Peyer's patch (tissue), 4 donors: Measurements from ENCODE around the gene HDGFL2.

ENCODE experiments used
- CTCF ChIP-seq, 6 experiments: fragments of 450-650 bp in 4 of 6; fragments of 200-600 bp in 2 of 6; sonication (generic) in 1 of 6; IDR thresholded peaks; one replicate each; pipeline ENCODE4 v1.5.1; 2017 to 2019; ENCODE audit warnings: antibody characterized with exemption in 6 of 6, mild to moderate bottlenecking in 3 of 6, moderate library complexity in 1 of 6
- POLR2A ChIP-seq, 2 donors: fragments of 450-650 bp; IDR thresholded peaks; one replicate each; pipeline ENCODE4 v1.5.1; 2017; ENCODE audit warnings: antibody characterized with exemption in 2 of 2, mild to moderate bottlenecking in 2 of 2, moderate library complexity in 2 of 2

GRCh38 chr19:4501691-4502090, 29.6 kb downstream of the HDGFL2 start:
- TF ChIP-seq CTCF (IDR thresholded peaks at IDR 0.05) (no peak), POLR2A (IDR thresholded peaks at IDR 0.05) (no peak)
